CD4-positive, alpha-beta T cell treated with Interleukin-6 for 4 hours (primary cell): ENCODE measurements around the gene HOXD10.

Experiments
- DNase-seq: peaks from one replicate; pipeline ENCODE4 v3.0.0-alpha.2; 2020; ENCODE audit warnings: mixed read lengths

HOXD10 gene

GRCh38 chr2:176082824-176083751 lies 33.5 kb upstream of the HOXD10 start:
- no peak for DNase-seq

- DNase-seq: no peak
These were observed 32.7 kb upstream of the HOXD10 start, which contains the start of gene EVX2 for GRCh38 chr2:176083796-176084261. EVX2 (minus strand) TSS chr2:176083962; CDS start chr2:176083776, 186 bp downstream.

- DNase-seq: no peak
These were observed 31.9 kb upstream of the HOXD10 start for GRCh38 chr2:176084611-176085119.

GRCh38 chr2:176085120-176085788 lies 31.3 kb upstream of the HOXD10 start:
- DNase-seq: no peak

GRCh38 chr2:176085861-176086771 lies 30.5 kb upstream of the HOXD10 start:
- DNase-seq: no peak

GRCh38 chr2:176087330-176088047 lies 29.1 kb upstream of the HOXD10 start:
- DNase-seq: no peak

- DNase-seq: peak; percentile 28
These were observed 28.3 kb upstream of the HOXD10 start for GRCh38 chr2:176088048-176088936.

- DNase-seq: no peak
These were observed 27.4 kb upstream of the HOXD10 start for GRCh38 chr2:176088937-176089842.

GRCh38 chr2:176089843-176090395 lies 26.7 kb upstream of the HOXD10 start:
- no peak for DNase-seq

GRCh38 chr2:176090862-176091261 lies 25.7 kb upstream of the HOXD10 start:
- DNase-seq: no peak

- DNase-seq: no peak
These were observed 25.0 kb upstream of the HOXD10 start for GRCh38 chr2:176091329-176092258.

- DNase-seq: no peak
These were observed 24.1 kb upstream of the HOXD10 start, which contains the start of gene HOXD13 for GRCh38 chr2:176092270-176093144. HOXD13 (plus strand) TSS chr2:176092721; CDS start chr2:176092891, 170 bp downstream.

- no peak for DNase-seq
These were observed 23.3 kb upstream of the HOXD10 start for GRCh38 chr2:176093145-176093897.

- DNase-seq: no peak
These were observed 22.7 kb upstream of the HOXD10 start for GRCh38 chr2:176093898-176094249.

- no peak for DNase-seq
These were observed 22.2 kb upstream of the HOXD10 start for GRCh38 chr2:176094349-176094748.

GRCh38 chr2:176095421-176095820 lies 21.2 kb upstream of the HOXD10 start:
- DNase-seq: no peak
